Measurements from ENCODE around the gene TET2.
A peak's percentile ranks its signal among the peaks of the same experiment; 100 is the strongest.

TET2 gene

GRCh38 chr4:105148776-105149175 is 2.1 kb downstream of the TET2 start:
- H3K4me3 ChIP-seq (ENCODE audit: insufficient read length, low read depth): no peak overlapping the region
- H3K9ac ChIP-seq (ENCODE audit: insufficient read length, low read depth): no peak overlapping the region
- peaks cover 27% of the 10 kb centered on the region for H3K27me3 ChIP-seq (ENCODE audit: insufficient read depth, insufficient read length)
- H3K9me3 ChIP-seq (ENCODE audit: insufficient read depth, low read length): no peaks in the 10 kb centered on the region
- H3K36me3 ChIP-seq (ENCODE audit: insufficient read depth, insufficient read length, low read length): no peaks in the 10 kb centered on the region
- DNase-seq (ENCODE audit: low read depth, low spot score): no peak
- H3K4me1 ChIP-seq (ENCODE audit: insufficient read depth, insufficient read length): no peaks in the 10 kb centered on the region
- no peak for TF ChIP-seq YY1 (IDR thresholded peaks at IDR 0.05; ENCODE audit: insufficient read depth, insufficient read length)
- TF ChIP-seq ZNF274 (IDR thresholded peaks at IDR 0.05; ENCODE audit: low read depth, low read length): no peak

GRCh38 chr4:105149771-105150170 is 3.1 kb downstream of the TET2 start:
- peaks cover 18% of the 10 kb centered on the region for H3K27me3 ChIP-seq (ENCODE audit: insufficient read depth, insufficient read length)
- TF ChIP-seq YY1 (IDR thresholded peaks at IDR 0.05; ENCODE audit: insufficient read depth, insufficient read length): no peak
- no peak for TF ChIP-seq SUZ12 (IDR thresholded peaks at IDR 0.05; ENCODE audit: extremely low read depth, insufficient read depth, insufficient read length)
- no peak for TF ChIP-seq ZNF274 (IDR thresholded peaks at IDR 0.05; ENCODE audit: low read depth, low read length)

GRCh38 chr4:105150503-105150902 is 3.8 kb downstream of the TET2 start:
- Histone ChIP-seq H3K4me3 (ENCODE audit: insufficient read length, low read depth) (no peak overlapping the region), H3K36me3 (ENCODE audit: insufficient read depth, insufficient read length, low read length) (no peaks in the 10 kb centered on the region), H3K9me3 (ENCODE audit: insufficient read depth, low read length) (no peaks in the 10 kb centered on the region), H3K27me3 (ENCODE audit: insufficient read depth, insufficient read length) (peaks cover 10% of the 10 kb centered on the region), H3K9ac (ENCODE audit: insufficient read length, low read depth) (no peak overlapping the region), H3K4me1 (ENCODE audit: insufficient read depth, insufficient read length) (no peaks in the 10 kb centered on the region)
- DNase-seq (ENCODE audit: low read depth, low spot score): no peak
- no peak for TF ChIP-seq YY1 (IDR thresholded peaks at IDR 0.05; ENCODE audit: insufficient read depth, insufficient read length)
- TF ChIP-seq SUZ12 (IDR thresholded peaks at IDR 0.05; ENCODE audit: extremely low read depth, insufficient read depth, insufficient read length): no peak
- TF ChIP-seq ZNF274 (IDR thresholded peaks at IDR 0.05; ENCODE audit: low read depth, low read length): no peak

More at GRCh38 chr4:105149771-105150170, 3.1 kb downstream of the TET2 start:
- H3K9me3 ChIP-seq (ENCODE audit: insufficient read depth, low read length): no peaks in the 10 kb centered on the region
- no peak for DNase-seq (ENCODE audit: low read depth, low spot score)
- H3K4me1 ChIP-seq (ENCODE audit: insufficient read depth, insufficient read length): no peaks in the 10 kb centered on the region
- H3K4me3 ChIP-seq (ENCODE audit: insufficient read length, low read depth): no peak overlapping the region
- H3K36me3 ChIP-seq (ENCODE audit: insufficient read depth, insufficient read length, low read length): no peaks in the 10 kb centered on the region
- no peak overlapping the region for H3K9ac ChIP-seq (ENCODE audit: insufficient read length, low read depth)

GRCh38 chr4:105153749-105154148 is 7.1 kb downstream of the TET2 start:
- Histone ChIP-seq H3K9me3 (ENCODE audit: insufficient read depth, low read length) (no peaks in the 10 kb centered on the region), H3K4me1 (ENCODE audit: insufficient read depth, insufficient read length) (no peaks in the 10 kb centered on the region), H3K9ac (ENCODE audit: insufficient read length, low read depth) (no peak overlapping the region), H3K36me3 (ENCODE audit: insufficient read depth, insufficient read length, low read length) (no peaks in the 10 kb centered on the region), H3K27me3 (ENCODE audit: insufficient read depth, insufficient read length) (peaks cover 6% of the 10 kb centered on the region), H3K4me3 (ENCODE audit: insufficient read length, low read depth) (no peak overlapping the region)
- DNase-seq (ENCODE audit: low read depth, low spot score): no peak
- TF ChIP-seq ZNF274 (IDR thresholded peaks at IDR 0.05; ENCODE audit: low read depth, low read length): no peak
- no peak for TF ChIP-seq SUZ12 (IDR thresholded peaks at IDR 0.05; ENCODE audit: extremely low read depth, insufficient read depth, insufficient read length)
- TF ChIP-seq YY1 (IDR thresholded peaks at IDR 0.05; ENCODE audit: insufficient read depth, insufficient read length): no peak

GRCh38 chr4:105154576-105154975 is 7.9 kb downstream of the TET2 start:
- H3K27me3 ChIP-seq (ENCODE audit: insufficient read depth, insufficient read length): peaks cover 14% of the 10 kb centered on the region
- no peak overlapping the region for H3K4me3 ChIP-seq (ENCODE audit: insufficient read length, low read depth)
- H3K36me3 ChIP-seq (ENCODE audit: insufficient read depth, insufficient read length, low read length): no peaks in the 10 kb centered on the region
- no peak overlapping the region for H3K9ac ChIP-seq (ENCODE audit: insufficient read length, low read depth)
- no peaks in the 10 kb centered on the region for H3K4me1 ChIP-seq (ENCODE audit: insufficient read depth, insufficient read length)
- DNase-seq (ENCODE audit: low read depth, low spot score): no peak
- TF ChIP-seq SUZ12 (IDR thresholded peaks at IDR 0.05; ENCODE audit: extremely low read depth, insufficient read depth, insufficient read length) (no peak), ZNF274 (IDR thresholded peaks at IDR 0.05; ENCODE audit: low read depth, low read length) (no peak), YY1 (IDR thresholded peaks at IDR 0.05; ENCODE audit: insufficient read depth, insufficient read length) (no peak)
- H3K9me3 ChIP-seq (ENCODE audit: insufficient read depth, low read length): no peaks in the 10 kb centered on the region

GRCh38 chr4:105155426-105155825 is 8.8 kb downstream of the TET2 start:
- H3K36me3 ChIP-seq (ENCODE audit: insufficient read depth, insufficient read length, low read length): no peaks in the 10 kb centered on the region
- TF ChIP-seq YY1 (IDR thresholded peaks at IDR 0.05; ENCODE audit: insufficient read depth, insufficient read length) (no peak), ZNF274 (IDR thresholded peaks at IDR 0.05; ENCODE audit: low read depth, low read length) (no peak), SUZ12 (IDR thresholded peaks at IDR 0.05; ENCODE audit: extremely low read depth, insufficient read depth, insufficient read length) (no peak)
- H3K4me3 ChIP-seq (ENCODE audit: insufficient read length, low read depth): no peak overlapping the region
- no peaks in the 10 kb centered on the region for H3K9me3 ChIP-seq (ENCODE audit: insufficient read depth, low read length)
- peaks cover 21% of the 10 kb centered on the region for H3K27me3 ChIP-seq (ENCODE audit: insufficient read depth, insufficient read length)
- no peaks in the 10 kb centered on the region for H3K4me1 ChIP-seq (ENCODE audit: insufficient read depth, insufficient read length)
- no peak for DNase-seq (ENCODE audit: low read depth, low spot score)
- no peak overlapping the region for H3K9ac ChIP-seq (ENCODE audit: insufficient read length, low read depth)

- H3K4me1 ChIP-seq (ENCODE audit: insufficient read depth, insufficient read length): peaks cover 2% of the 10 kb centered on the region
- H3K9me3 ChIP-seq (ENCODE audit: insufficient read depth, low read length): no peaks in the 10 kb centered on the region
- H3K36me3 ChIP-seq (ENCODE audit: insufficient read depth, insufficient read length, low read length): no peaks in the 10 kb centered on the region
- TF ChIP-seq SUZ12 (IDR thresholded peaks at IDR 0.05; ENCODE audit: extremely low read depth, insufficient read depth, insufficient read length): no peak
- TF ChIP-seq YY1 (IDR thresholded peaks at IDR 0.05; ENCODE audit: insufficient read depth, insufficient read length): no peak
- no peak for TF ChIP-seq ZNF274 (IDR thresholded peaks at IDR 0.05; ENCODE audit: low read depth, low read length)
- no peak for DNase-seq (ENCODE audit: low read depth, low spot score)
- peak overlapping the region; percentile 23 for H3K4me3 ChIP-seq (ENCODE audit: insufficient read length, low read depth)
- no peak overlapping the region for H3K9ac ChIP-seq (ENCODE audit: insufficient read length, low read depth)
- H3K27me3 ChIP-seq (ENCODE audit: insufficient read depth, insufficient read length): peaks cover 27% of the 10 kb centered on the region
These were observed 12.2 kb downstream of the TET2 start for GRCh38 chr4:105158837-105159236.
